Activated CD8-positive, alpha-beta memory T cell treated with anti-CD3 and anti-CD28 coated beads for 1 hour (primary cell): Measurements from ENCODE around the gene FABP6.

Experiments used
- DNase-seq, 2 donors: peaks; one replicate each; pipeline ENCODE4 v3.0.0-alpha.2; 2020; ENCODE audit warnings: low read depth in 1 of 2; ENCODE audit errors: extremely low read depth in 1 of 2

The FABP6 gene

DNA sequence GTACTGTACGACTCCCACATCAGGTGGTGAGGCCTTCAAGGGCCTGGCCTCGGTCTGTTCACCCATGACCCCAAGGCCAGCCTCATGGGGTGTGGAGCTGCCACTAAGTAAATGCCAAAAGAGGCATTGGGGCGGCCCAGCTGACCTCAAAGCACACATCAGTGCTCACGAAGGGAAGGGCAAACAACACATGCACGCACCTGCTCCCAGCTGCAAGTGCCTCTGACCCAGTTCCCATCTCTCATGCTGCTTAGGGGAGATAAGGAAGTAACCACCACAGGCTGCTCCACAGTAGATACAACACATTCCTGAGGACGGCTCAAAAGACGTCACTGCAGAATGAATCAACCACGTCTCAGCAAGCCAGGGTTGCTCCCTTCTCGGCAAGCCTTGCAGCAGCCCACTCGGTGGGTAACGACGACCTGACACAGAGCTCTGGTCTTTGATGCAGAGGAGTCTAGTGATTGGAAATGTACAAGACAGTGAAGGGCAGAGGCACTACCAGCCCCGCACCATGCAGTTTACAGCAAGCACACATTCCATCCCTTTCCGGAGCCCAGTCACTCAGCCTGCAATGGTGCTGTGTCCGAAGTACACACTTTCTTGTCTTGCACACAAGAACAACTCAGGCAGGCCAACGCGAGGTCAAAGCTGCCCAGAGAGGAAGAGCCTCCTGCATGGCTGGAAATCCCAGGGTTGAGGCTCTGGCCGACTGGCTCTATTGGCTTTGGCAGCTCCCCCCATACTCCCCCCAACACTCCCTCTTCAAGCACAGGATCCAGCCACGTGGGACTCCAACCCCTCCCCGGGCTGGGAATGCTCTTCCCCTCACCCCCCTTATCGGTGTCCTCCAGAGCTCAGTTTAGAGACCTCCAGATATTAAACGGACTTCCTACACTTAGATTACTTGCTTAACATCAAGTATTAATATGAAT lies 31.8 kb downstream of the FABP6 start:
- DNase-seq, result no peak

- DNase-seq, result no peak
Observed at GRCh38 chr5:160262151-160263074, 33.1 kb downstream of the FABP6 start.

DNA sequence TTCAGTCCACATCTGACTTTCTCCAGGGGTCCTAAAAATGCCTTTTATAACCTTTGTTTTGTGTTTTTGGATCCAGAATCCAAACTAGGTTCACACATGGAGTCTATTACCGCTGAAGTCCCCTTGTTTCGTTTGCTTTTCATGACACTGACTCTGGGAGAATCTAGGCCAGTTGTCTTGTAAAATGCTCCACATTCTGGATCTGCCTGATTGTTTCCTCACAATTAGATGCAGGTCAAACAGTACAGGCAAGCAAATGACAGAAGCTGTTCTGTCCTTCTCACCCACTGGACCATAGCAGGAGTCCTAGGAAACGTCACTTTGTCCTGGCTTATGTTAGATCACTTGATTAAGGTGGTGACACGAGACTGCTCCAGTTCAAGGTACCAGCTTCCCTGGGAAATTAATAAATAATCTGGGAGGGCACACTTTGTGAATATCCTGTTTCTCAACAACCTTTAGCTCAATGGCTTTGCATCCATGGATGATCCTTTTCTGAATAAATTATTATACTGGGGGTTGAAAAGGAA lies 34.1 kb downstream of the FABP6 start:
- DNase-seq, result no peak

- DNase-seq, result no peak
Observed at GRCh38 chr5:160266044-160266443, 36.7 kb downstream of the FABP6 start.

GRCh38 chr5:160266752-160267345 lies 37.5 kb downstream of the FABP6 start:
- DNase-seq, result no peak

GRCh38 chr5:160268121-160268520 lies 38.8 kb downstream of the FABP6 start:
- no peak for DNase-seq

DNA sequence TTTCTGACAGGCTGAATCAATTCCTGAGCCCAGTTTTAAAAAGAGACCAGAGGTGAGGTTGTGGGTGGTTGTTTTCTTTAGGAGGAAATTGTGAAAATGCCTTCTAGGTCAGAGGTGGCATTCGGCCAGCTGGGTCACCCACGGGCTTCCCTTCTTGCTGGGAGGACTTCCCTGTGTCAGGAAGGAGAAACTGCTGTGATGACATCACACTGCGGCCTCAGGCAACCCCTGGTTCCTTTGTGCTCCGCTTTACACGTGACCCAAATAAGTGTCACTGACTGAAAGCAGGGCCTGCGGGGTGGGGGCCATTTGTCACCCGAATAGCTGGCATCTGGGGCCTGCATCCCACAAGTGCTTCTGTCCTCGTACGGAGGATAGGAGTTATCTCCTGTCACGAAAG lies 39.7 kb downstream of the FABP6 start:
- DNase-seq, result no peak

DNA sequence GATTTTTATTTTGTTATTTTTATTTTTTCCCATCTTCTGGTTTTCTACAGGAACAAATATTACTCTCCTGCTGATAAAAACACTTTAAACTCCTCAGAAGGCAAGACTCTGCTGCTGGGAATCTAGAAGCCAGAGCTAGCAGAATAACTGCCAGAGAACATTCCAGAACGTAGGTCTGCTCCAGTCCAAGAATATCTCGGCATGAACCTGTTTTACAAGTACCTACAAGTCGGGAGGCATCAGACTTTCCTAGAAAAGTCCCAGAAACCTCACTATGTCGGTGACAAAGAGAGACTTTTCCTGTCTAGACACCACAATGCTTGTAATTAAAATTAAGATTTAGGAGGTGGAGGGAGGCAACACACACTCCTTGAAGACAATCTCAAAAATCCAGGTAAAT lies 41.4 kb downstream of the FABP6 start:
- no peak for DNase-seq

GRCh38 chr5:160271396-160271795 lies 42.1 kb downstream of the FABP6 start:
- no peak for DNase-seq

- DNase-seq, result no peak
Observed at GRCh38 chr5:160271836-160272235, 42.5 kb downstream of the FABP6 start.

- DNase-seq, result no peak
Observed at GRCh38 chr5:160272264-160272663, 43.0 kb downstream of the FABP6 start.

- no peak for DNase-seq
Observed at GRCh38 chr5:160272889-160273288, 43.6 kb downstream of the FABP6 start.

GRCh38 chr5:160274483-160274931 lies 45.2 kb downstream of the FABP6 start:
- DNase-seq, result no peak

- DNase-seq, result no peak
Observed at GRCh38 chr5:160278343-160278742, 49.0 kb downstream of the FABP6 start.

DNA sequence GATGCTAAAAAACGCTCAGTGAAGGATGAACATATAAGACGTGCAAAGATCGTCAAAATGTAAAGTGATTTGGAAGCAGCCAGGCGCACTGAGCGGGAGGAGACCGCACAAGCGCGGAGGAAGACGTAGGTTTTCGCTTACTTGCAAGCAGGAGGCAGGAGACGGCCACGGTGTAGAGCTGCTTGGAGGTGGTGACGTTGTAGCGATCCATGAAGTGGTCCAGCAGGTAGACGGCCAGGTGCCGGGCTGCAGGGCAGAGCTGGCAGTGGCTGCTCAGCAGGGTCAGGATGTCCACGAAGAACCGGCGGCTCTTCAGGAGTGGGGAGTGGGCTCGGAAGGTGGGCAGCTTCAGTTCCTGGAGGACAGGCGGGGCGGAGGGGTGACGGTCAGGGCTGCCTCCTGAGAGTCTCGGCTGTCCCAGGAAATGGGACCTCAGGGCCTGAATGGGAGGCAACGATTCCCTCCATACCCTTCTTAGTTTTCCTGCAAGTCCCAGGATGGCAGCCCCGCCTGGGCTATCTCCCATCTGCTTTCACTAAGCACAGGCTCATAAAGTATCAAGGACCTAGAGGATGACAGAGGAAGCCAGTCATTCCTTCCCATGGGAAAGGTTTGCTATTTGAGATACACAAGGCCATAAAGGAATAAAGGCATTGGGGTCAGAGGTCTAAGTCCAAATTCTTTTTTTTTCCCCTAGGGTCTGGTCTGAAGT lies 51.2 kb downstream of the FABP6 start:
- DNase-seq, result no peak

- DNase-seq, result no peak
Observed at GRCh38 chr5:160281275-160281674, 52.0 kb downstream of the FABP6 start.

GRCh38 chr5:160284291-160284873 lies 55.1 kb downstream of the FABP6 start:
- no peak for DNase-seq

DNA sequence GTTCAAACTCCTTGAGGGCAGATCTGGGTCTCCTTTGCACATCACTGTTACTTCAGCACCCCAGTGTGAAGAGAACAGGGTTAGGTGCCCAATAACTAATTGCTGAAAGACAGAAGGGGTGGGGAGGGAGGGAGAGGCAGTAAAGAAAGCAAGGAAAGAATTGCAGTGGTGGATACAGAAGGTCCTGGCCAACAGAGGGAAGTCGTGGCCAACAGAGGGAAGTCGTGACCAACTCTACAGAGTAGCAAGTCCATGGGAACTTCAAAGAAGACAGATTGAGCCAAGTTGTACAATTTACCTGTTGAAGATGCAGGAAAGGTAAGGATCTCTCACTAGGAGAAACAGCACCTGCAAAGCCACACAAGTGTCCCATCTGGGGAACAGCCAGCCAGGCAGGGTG lies 56.0 kb downstream of the FABP6 start:
- no peak for DNase-seq

- DNase-seq, result no peak
Observed at GRCh38 chr5:160286947-160287346, 57.6 kb downstream of the FABP6 start.
